HG02885 (cell line): ENCODE data around the gene AXIN2.

Experiments used
- ATAC-seq: cut with Tn5 transposase; IDR thresholded peaks from one replicate; pipeline ENCODE4 v1.9.1; 2021; ENCODE audit warnings: mild to moderate bottlenecking; ENCODE audit not compliant: unreplicated experiment, poor library complexity

AXIN2 gene

GRCh38 chr17:65584604-65585521 is 23.4 kb upstream of the AXIN2 start:
- ATAC-seq = no peak

- ATAC-seq = no peak
Measured at GRCh38 chr17:65583921-65584603, 22.6 kb upstream of the AXIN2 start.

DNA sequence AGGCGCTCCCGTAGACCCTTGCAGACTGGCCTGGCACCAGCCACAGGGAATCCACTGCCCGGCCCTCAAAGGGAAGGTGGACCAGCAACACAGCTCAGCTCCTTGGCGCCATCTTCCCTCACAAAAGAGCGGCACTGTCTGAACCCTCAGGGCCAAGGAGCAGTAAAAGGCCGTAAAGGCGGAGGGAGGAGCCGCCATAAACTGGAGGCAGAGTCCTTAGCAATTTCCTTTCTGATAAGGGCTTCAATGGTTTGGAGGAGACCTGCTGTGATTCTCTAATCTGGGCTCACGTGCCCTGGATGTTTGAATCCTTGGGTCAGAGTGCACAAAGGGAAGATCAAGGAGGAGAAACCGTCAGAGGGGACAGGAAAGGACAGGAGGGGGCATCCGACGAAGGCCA is 15.5 kb upstream of the AXIN2 start:
- ATAC-seq = no peak

GRCh38 chr17:65573282-65573602 is 11.8 kb upstream of the AXIN2 start:
- no peak for ATAC-seq

DNA sequence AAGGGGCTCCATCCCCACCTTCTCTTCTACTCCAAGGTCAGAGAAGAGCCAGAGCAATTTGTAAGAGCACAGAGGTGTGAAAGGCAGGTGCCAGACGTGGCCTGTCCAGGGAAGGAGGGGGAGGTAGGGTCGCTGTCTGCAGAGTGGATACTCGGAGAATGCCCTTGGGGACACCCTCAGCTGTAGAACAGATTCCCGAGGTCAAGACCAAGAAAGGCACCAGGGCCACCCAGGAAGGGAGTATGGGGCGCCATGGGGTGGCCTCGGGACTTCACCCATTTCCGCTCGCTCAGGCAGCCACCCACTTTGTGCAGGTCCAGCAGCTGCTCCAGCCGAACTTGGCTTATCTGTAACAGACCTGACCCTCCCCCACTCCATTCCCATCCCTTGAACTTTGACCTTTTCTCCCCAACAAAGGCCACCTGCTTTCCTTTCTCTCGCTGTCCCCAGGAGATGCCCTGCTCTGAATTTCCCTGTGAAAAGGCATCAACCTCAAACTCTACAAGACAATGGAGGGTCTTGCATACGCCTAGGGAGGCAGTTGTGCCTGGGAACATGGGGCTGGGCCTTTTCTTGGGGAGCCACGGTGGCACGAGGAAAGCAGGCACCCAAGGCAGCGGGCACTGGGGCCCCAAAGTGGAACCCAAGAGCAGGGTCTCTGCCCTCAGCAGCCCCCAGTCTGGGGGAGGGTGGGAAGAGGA is 11.3 kb upstream of the AXIN2 start:
- ATAC-seq = no peak

GRCh38 chr17:65572186-65572580 is 10.7 kb upstream of the AXIN2 start:
- no peak for ATAC-seq

DNA sequence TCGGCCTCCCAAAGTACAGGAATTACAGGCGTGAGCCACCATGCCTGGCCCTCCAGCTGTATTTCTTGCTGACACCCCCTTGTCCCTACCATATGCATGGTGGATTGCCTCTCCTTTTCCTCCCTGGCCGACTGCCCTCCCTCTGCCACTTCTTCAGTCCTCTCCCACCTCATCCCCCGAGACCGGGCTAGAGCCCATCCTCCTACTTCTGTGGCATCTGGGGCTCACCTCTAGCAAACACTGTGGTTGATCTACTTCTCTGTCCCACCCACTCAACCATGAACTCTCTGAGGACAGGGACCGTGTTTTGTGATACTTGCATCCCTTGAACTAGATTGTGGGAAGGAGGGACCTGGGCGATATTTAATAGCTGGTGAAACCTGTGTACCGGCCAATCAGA is 7.5 kb upstream of the AXIN2 start:
- no peak for ATAC-seq

DNA sequence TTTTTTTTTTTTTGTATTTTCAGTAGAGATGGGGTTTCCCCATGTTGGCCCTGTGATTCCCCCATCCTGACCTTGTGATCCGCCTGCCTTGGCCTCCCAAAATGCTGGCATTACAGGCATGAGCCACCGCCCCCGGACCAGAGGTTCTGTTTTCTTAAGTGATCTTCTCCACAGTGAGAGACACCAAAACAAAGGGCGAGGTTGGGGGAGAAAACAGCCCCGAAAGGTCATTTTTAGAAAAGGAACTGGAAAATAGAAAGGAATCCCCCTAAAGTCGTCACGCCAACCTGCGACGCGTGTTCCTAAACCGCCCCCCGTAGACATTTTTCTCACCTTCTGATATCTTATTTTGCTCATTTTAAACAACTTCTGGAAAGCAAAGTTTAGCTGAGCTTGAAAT is 6.1 kb upstream of the AXIN2 start:
- no peak for ATAC-seq

DNA sequence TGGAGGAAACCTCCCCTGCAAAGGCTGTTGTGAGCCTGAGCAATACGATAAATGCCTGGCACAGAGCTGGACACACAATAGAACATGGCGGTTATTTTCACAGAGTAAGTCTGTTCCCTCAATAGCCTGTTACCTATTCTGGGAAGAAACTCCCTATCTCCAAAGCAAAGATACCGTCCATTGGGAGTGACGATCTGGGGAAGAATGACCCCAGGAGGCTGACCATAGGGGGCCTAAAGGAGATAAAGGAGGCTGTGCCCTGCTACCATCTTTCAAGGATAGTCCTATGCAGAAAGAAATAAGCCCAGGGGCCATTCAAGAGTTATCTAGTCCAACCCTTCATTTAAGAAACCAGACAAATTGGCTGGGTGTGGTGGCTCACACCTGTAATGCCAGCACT is 4.1 kb upstream of the AXIN2 start:
- no peak for ATAC-seq

DNA sequence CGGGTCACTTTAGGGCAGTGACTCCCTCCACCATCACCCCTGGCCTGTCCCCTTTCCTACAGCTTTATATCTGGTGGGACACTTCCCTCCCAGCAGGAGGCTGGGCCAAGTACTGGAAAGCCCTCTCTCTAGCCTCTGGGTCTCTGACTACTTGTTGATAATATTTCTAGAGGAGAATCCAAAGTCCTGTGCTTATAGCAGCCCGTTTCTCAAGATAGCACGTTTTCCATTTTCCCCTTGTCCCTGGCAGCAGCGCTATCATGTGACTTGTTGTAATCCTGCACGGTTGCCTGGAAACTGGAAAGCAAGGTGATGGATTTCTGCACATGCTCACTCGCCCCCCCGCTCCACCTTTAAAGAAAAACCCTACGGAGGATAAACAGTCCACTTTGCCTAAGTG is 3.3 kb upstream of the AXIN2 start:
- ATAC-seq = no peak

DNA sequence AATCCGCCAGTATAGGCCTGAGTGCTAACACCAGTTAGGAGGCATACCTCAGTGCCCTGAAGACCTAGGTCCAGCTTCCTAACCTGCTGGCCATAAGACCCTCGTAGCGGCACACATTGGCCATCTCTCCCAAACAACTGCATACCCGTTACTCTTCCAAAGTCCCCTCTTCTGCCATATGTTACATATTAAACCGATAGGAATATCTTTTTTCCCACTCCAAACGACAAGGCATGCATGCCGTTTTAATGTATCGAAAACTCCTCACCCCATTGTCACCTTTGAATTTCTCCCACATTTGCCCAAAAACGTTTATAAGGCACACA is 721 bp upstream of the AXIN2 start:
- ATAC-seq = no peak

DNA sequence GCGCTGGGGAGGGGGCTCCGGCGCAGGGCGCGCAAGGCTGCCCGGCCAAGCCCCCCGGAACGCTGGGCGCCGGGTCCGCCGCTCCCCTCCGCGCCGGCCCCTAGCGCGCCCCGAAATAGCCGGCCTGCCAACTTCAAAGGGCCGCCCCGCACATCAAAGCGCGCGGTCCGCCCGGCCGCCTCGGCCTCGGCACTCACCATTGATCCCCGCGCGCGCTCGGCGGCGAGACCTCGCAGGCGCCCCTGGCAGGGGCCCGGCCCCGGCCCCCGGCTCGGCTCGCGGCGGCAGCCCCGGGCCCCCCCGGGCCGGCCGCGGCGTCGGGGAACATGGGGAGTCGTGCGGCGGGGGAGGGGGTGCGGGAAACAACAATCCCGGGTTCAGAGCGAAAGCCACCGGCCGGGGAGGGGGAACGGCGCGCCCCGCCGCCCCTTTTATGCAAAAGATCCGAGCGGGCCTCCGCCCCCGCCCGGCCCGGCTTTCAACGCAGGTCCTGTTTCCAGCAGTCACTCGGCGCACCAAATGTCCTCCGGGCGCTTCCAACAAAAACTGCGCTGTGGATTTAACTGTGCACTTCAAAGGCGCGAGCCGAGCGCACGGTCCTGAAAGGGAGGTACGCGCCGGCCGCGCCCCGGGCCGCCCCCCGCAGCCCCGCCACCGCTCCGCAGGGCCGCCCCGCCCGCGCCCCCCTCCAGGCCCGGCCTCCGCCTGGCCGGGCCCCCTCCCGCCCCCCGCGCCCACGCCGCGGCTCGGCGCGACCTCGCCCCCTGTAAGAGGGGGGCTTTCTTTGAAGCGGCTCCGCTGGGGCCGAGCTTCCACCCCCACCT is 608 bp downstream of the AXIN2 start:
- ATAC-seq = peak; percentile 44

DNA sequence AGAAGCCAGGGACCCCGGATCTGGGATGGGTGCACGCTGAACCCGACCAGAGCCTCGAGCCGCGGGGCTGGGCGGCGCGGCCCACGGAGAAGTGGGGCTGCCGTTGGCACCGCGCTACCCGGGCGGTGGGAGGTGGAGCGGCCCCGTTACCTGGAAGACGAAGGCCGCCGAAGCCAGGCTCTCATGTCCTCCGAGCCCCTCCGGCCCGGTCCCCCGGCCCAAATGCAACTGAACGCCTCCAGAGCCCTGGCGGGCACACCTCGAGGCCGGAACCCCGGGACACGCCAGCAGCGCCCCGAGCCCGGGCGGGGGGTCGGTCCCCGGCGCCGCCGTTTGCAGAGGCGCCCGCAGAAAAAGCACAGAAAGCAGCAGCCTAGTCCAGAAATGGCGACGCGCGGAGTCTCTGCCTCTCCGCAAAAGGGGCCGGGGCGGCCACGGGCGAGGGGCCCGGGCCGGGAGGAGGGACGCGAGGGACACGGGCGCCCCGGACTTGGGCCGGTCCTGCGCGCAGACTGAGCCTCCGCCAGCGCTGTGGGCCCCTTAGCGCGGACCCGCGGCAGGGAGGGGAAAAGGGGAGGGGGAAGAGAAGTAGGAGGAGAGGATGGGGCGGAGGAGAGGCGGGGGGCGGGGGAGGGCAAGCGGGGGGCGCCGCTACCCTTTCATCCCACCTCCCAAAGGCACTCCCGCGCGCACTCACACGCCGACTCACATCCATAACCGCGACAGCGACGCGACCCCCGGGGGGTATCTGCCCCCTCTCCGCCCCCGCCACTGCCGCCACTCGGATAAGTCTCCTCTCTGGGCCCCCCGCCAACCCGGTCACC is 1.4 kb downstream of the AXIN2 start:
- ATAC-seq = no peak

DNA sequence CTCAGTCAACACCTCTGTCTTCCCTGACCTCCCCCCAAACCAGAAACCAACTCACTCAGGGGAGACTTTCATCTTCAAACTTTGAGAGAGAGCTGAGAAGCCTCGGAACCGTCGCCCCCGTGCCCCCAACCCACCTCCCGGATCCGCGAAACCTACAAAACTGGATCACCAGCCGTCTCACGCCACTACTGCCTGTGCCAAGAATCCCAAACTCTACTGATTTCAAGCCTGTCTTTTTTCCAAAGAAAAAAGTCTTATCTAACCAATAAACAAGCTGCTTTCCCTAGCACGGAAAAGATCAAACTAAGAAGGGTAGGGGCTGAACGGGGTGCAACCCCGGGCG is 2.0 kb downstream of the AXIN2 start:
- ATAC-seq = no peak

GRCh38 chr17:65558683-65559460 is 2.6 kb downstream of the AXIN2 start:
- no peak for ATAC-seq

- no peak for ATAC-seq
Measured at GRCh38 chr17:65558311-65558682, 3.2 kb downstream of the AXIN2 start.

DNA sequence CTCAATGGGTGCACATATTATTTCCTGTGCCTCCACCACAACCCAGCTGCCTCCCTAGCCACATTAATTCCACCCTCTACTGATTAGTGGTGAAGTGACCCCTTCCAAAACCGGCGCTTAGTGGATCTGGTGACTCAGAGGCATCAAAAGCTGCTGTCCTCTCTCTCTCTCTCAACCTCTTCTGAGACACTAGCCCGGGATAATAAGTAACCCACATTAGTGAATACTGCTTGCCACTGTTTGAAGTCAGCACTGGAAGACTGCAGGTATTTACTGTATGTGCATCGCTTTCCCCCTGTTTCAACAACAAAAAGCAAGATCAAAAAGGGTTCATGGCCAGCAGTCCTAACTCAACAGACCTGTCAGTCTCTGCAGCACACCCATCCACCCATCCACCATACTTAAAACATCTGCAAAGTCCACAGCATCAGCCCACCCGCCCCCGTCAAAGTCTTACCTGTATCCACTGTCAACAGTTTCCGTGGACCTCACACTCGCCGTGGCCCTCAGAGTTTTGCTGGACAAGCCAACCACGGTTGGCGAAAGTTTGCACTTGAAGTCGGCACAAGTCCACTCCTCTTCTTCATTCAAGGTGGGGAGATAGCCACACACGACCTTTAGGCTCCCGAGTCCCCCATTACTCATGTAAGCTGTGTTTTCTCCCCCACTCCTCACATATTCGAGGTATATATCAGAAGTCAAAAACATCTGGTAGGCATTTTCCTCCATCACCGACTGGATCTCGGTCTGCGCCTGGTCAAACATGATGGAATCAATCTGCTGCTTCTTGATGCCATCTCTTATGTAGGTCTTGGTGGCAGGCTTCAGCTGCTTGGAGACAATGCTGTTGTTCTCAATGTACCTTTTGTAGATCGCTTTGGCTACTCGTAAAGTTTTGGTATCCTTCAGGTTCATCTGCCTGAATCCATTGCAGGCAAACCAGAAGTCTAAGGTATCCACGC is 3.8 kb downstream of the AXIN2 start:
- no peak for ATAC-seq

DNA sequence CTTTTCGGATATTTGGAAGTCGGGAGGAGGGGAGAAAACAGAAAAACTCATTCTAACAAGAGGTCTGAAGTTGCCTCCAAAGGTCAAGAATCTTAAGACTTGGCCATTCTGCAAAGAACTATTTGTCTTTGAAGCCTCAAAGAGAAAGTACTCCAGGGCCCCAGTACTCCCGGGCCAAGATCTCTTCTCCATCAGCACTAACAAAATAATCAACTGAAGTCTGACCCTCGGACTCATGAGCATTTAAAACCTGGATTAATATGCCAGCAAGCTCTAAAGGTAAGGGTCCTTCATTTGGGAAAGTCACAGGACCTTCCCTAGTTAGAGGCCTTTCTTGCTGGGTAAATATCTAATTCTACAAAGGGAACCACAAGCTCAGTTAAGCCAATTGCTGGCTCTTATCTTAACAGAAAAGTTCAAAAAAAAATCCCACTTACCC is 4.5 kb downstream of the AXIN2 start:
- no peak for ATAC-seq
